DND-41 (cell line): ENCODE results near the gene NLGN1.

Experiments
- ATAC-seq: fragments of 200-7000 bp; cut with Tn5 transposase; 3 replicates; pipeline ENCODE4 v1.9.1; 2021; ENCODE audit warnings: low read depth; ENCODE audit not compliant: insufficient read depth
- DNase-seq: peaks from one replicate; pipeline ENCODE4 v3.0.0-alpha.2; 2020
- H2AFZ ChIP-seq: 2 replicates; pipeline ENCODE4 v1.6.0; 2012; ENCODE audit warnings: low read depth, low read length
- H3K27ac ChIP-seq: 2 replicates; pipeline ENCODE4 v1.5.1; 2012; ENCODE audit warnings: low read length, inconsistent platforms
- H3K27me3 ChIP-seq: fragments of 200-600 bp; sonication (generic); 2 replicates; pipeline ENCODE4 v1.6.0; 2012; ENCODE audit warnings: low read length, mild to moderate bottlenecking, inconsistent platforms; ENCODE audit not compliant: insufficient read depth, poor library complexity
- H3K36me3 ChIP-seq: 2 replicates; pipeline ENCODE4 v1.5.1; 2012; ENCODE audit warnings: low read length, inconsistent platforms; ENCODE audit not compliant: insufficient read depth
- H3K4me1 ChIP-seq: 2 replicates; pipeline ENCODE4 v1.5.1; 2012; ENCODE audit warnings: mild to moderate bottlenecking, low read length; ENCODE audit not compliant: insufficient read depth
- H3K4me2 ChIP-seq: 2 replicates; pipeline ENCODE4 v1.6.0; 2012; ENCODE audit warnings: mild to moderate bottlenecking, moderate library complexity, low read length, inconsistent platforms; ENCODE audit not compliant: insufficient read depth
- H3K4me3 ChIP-seq, 2 experiments: fragments of 200-600 bp in 1 of 2; shearing (Covaris generic) in 1 of 2; 2 replicates each; pipeline ENCODE4 v1.5.1; 2012 to 2016; ENCODE audit warnings: inconsistent platforms in 2 of 2, low read length in 2 of 2, mild to moderate bottlenecking in 2 of 2, low read depth in 1 of 2, moderate library complexity in 1 of 2
- H3K79me2 ChIP-seq: 2 replicates; pipeline ENCODE4 v1.6.0; 2012; ENCODE audit warnings: low read length, inconsistent platforms; ENCODE audit not compliant: insufficient read depth
- H3K9ac ChIP-seq: 2 replicates; pipeline ENCODE4 v1.6.0; 2012; ENCODE audit warnings: low read depth, mild to moderate bottlenecking, inconsistent platforms, low read length, moderate library complexity
- H3K9me3 ChIP-seq: 2 replicates; pipeline ENCODE4 v1.5.1; 2012; ENCODE audit warnings: low read length, moderate library complexity, mild to moderate bottlenecking, inconsistent platforms; ENCODE audit not compliant: insufficient read depth, severe bottlenecking
- H4K20me1 ChIP-seq: 2 replicates; pipeline ENCODE4 v1.6.0; 2012; ENCODE audit warnings: low read length; ENCODE audit not compliant: insufficient read depth
- EZH2 ChIP-seq: IDR thresholded peaks from 3 replicates; pipeline ENCODE4 v1.6.1; 2012; ENCODE audit warnings: borderline replicate concordance, low read depth, mild to moderate bottlenecking, moderate library complexity, low read length, inconsistent platforms; ENCODE audit not compliant: severe bottlenecking
- TF ChIP-seq, protein P1 (sequence below): IDR thresholded peaks from 2 replicates; pipeline ENCODE4 v1.5.1; 2012; ENCODE audit warnings: borderline replicate concordance, low read length, moderate library complexity, mild to moderate bottlenecking; ENCODE audit not compliant: poor library complexity, severe bottlenecking; ENCODE audit errors: extremely low read depth

The NLGN1 gene

DNA sequence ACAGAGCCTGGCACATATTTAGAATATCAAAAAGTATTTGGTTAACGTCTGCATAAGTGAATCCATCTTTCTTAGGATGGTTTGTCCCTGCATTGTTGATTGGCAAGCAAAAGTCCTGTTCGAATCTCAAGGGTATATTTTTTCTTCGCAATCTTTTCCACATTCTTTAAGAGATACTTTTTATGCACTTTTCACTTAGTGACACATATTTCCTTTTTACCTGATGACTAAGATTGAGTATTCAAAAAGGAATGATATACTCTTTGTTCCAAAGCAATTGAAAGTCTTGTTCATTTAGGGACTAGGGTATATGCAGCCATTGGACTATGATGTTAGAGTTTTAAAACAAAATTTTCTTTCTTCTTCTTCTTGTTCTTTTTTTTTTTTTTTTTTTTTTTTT lies 349.9 kb downstream of the NLGN1 start:
- Histone ChIP-seq H3K4me3 (no peak overlapping the region), H3K9me3 (no peaks in the 10 kb centered on the region), H3K4me2 (no peak overlapping the region), H3K4me1 (no peaks in the 10 kb centered on the region), H3K36me3 (no peaks in the 10 kb centered on the region), H4K20me1 (no peaks in the 10 kb centered on the region), H3K27ac (no peak overlapping the region), H3K9ac (no peak overlapping the region), H3K27me3 (peaks cover 2% of the 10 kb centered on the region), H3K79me2 (no peaks in the 10 kb centered on the region), H2AFZ (no peak overlapping the region)
- DNase-seq (no peak), ATAC-seq (no peak)
- TF ChIP-seq, protein P1, sequence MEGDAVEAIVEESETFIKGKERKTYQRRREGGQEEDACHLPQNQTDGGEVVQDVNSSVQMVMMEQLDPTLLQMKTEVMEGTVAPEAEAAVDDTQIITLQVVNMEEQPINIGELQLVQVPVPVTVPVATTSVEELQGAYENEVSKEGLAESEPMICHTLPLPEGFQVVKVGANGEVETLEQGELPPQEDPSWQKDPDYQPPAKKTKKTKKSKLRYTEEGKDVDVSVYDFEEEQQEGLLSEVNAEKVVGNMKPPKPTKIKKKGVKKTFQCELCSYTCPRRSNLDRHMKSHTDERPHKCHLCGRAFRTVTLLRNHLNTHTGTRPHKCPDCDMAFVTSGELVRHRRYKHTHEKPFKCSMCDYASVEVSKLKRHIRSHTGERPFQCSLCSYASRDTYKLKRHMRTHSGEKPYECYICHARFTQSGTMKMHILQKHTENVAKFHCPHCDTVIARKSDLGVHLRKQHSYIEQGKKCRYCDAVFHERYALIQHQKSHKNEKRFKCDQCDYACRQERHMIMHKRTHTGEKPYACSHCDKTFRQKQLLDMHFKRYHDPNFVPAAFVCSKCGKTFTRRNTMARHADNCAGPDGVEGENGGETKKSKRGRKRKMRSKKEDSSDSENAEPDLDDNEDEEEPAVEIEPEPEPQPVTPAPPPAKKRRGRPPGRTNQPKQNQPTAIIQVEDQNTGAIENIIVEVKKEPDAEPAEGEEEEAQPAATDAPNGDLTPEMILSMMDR: no peak
- TF ChIP-seq EZH2: no peak

DNA sequence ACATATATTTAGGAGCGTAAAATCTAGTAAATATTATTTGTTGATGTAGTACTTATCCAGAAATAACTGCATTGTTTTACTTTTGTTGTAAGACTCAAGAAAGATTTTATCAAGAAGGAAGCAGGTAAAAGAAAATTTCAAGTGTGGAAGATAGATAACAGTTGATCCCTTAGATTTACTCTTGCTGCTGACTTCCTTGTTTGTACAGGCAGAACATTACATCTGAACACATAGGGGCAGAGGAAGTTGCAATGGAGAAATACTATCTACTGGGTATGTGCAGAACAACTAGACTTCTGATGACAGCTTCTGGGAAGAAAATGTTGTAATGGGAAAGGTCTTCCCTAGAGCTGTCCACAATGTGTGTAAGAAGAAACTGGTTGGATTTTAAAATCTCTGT lies 350.6 kb downstream of the NLGN1 start:
- Histone ChIP-seq H3K9me3 (no peaks in the 10 kb centered on the region), H4K20me1 (no peaks in the 10 kb centered on the region), H3K27me3 (peaks cover 2% of the 10 kb centered on the region), H3K4me1 (no peaks in the 10 kb centered on the region), H3K36me3 (no peaks in the 10 kb centered on the region), H3K4me3 (no peak overlapping the region), H3K9ac (no peak overlapping the region), H3K79me2 (no peaks in the 10 kb centered on the region), H3K4me2 (no peak overlapping the region), H3K27ac (no peak overlapping the region), H2AFZ (no peak overlapping the region)
- ATAC-seq (no peak), DNase-seq (no peak)
- TF ChIP-seq, protein P1: no peak
- no peak for TF ChIP-seq EZH2

DNA sequence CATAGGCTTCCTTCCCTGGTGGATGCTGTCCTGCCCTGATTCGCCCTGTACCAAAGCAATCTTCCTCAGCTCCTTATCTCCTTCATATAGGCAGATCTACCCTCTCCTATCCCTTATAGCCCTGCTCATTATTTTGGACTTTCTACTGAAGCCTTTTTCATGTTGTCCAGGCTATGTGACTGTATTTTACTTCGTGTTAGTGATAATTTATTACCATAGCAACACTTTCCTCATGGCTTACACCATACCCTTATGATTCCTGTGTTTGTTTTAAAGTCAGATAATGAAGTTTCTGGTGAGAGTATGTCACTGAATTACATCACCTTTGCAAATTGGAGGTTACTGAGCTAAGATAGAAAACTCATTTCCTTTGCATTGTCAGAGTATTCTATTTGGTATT lies 352.6 kb downstream of the NLGN1 start:
- no peaks in the 10 kb centered on the region for H4K20me1 ChIP-seq
- ATAC-seq: no peak
- H3K4me2 ChIP-seq: no peak overlapping the region
- no peak overlapping the region for H2AFZ ChIP-seq
- H3K27me3 ChIP-seq: no peaks in the 10 kb centered on the region
- no peak overlapping the region for H3K27ac ChIP-seq
- H3K36me3 ChIP-seq: no peaks in the 10 kb centered on the region
- no peaks in the 10 kb centered on the region for H3K9me3 ChIP-seq
- H3K9ac ChIP-seq: no peak overlapping the region
- no peaks in the 10 kb centered on the region for H3K4me1 ChIP-seq
- no peak for DNase-seq
- TF ChIP-seq EZH2: no peak
- TF ChIP-seq, protein P1: no peak
- H3K79me2 ChIP-seq: no peaks in the 10 kb centered on the region
- no peak overlapping the region for H3K4me3 ChIP-seq

DNA sequence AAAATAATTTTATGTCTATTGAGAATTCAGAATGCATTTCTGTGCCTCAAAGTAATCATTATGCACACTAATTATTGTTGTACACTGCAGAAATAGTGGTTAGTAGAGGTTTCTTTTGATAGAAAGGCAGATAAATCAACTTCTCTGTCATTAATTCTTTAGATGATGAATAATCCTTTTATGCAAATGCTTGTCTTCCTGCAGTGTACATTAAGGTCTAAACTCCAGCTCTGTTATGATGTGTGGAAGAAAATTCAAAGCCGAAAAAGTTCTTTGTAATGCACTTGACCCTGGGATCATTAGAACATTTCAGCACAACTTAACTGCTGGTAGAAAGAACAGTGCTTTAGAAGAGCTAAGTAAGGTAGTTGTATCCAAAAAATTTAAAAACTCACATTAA lies 353.0 kb downstream of the NLGN1 start:
- no peak overlapping the region for H3K27ac ChIP-seq
- no peaks in the 10 kb centered on the region for H3K9me3 ChIP-seq
- ATAC-seq (no peak), DNase-seq (no peak)
- no peak overlapping the region for H3K4me3 ChIP-seq
- H3K27me3 ChIP-seq: no peaks in the 10 kb centered on the region
- H3K36me3 ChIP-seq: no peaks in the 10 kb centered on the region
- no peaks in the 10 kb centered on the region for H3K4me1 ChIP-seq
- H4K20me1 ChIP-seq: no peaks in the 10 kb centered on the region
- TF ChIP-seq, protein P1: no peak
- no peak overlapping the region for H3K9ac ChIP-seq
- no peaks in the 10 kb centered on the region for H3K79me2 ChIP-seq
- no peak overlapping the region for H2AFZ ChIP-seq
- H3K4me2 ChIP-seq: no peak overlapping the region
